ENCODE results near the gene EIF3A.

EIF3A gene

DNA sequence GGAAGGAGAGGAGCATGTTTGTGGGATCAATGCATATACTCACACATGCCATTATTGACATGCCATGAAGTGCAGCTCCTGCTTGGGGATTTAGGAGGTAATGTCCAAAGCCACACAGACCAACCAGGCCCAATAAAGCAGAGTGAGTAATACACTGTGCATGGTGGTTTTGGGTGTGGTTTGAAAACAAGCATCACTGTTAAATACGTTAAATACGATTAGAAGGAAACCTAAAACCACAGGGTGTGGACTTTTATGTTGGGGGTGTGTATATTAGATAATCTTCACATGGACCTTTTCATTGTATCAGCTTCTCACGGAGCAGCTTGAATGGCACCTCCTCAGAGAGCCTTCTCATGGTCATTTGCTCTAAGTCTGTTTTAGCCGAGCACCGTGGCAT lies 10.4 kb upstream of the EIF3A start:
- DNase-seq (ENCODE audit: low spot score) = no peak
- no peak for TF ChIP-seq CTCF (IDR thresholded peaks at IDR 0.05; ENCODE audit: extremely low read depth, missing control alignments)

DNA sequence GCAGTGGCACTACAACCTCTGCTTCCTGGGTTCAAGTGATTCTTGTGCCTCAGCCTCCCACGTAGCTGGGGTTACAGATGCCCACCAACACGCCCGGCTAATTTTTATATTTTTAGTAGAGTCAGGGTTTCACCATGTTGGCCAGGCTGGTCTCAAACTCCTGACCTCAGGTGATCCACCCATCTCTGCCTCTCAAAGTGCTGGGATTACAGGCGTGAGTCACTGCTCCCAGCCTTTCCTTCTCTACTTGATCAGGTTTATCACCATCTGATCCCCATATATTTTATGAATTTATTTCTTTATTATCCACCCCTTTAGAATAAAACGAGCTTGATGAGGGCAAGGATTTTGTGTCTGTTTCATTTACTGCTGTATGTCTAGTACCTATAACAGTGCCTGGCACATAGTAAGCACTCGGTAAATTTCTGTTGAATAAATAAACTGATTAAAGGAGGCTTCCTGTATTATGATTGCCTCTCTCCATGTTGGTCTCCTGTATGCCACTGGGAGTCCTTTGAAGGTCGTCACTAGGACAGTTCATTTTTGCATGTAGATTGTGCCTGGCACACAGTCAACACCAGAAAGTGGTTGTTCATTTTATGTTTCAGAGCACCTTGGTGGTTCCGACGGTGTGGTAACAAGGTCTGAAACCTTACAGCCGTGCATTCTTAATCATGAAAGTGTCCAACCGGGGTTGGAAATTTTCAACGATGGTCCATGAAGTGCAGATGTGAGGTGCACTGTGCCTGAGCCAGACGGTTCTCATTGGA lies 9.6 kb upstream of the EIF3A start:
- TF ChIP-seq CTCF (IDR thresholded peaks at IDR 0.05; ENCODE audit: extremely low read depth, missing control alignments) = no peak

DNA sequence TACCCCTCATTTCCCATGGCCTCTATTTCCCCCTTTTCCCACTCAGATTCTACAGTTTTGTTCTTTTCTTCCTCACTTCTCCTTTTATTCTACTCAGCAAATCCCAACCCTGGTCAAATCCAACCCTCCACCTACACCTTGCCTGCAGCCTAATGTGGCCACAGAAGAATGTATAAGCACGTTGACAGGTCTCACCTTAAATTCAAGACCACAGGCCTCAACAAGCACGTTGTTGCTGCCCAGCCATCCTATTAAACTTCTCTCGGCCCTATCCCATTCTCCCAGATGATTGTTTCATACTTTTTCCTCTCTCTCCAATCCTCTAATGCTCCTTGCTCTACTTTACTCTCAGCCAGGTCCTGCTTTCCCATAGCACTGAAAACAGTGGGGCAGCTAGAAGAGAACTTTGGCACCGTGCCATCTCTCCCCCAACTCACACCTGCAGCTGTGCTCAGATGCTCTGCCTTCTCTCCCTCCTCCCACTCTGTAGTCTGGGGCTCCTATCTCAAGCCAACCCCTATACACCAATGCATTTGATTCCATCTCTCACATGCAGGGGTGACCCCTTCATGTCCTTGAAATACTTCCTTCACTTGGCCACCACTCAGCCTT lies 6.8 kb upstream of the EIF3A start:
- DNase-seq (ENCODE audit: low spot score) = no peak

More for the DNA sequence above, 9.6 kb upstream of the EIF3A start:
- no peak for DNase-seq (ENCODE audit: low spot score)

GRCh38 chr10:119084896-119085295 lies 4.3 kb upstream of the EIF3A start:
- no peak for TF ChIP-seq CTCF (IDR thresholded peaks at IDR 0.05; ENCODE audit: extremely low read depth, missing control alignments)
- DNase-seq (ENCODE audit: low spot score) = no peak

More for the DNA sequence above, 6.8 kb upstream of the EIF3A start:
- no peak for TF ChIP-seq CTCF (IDR thresholded peaks at IDR 0.05; ENCODE audit: extremely low read depth, missing control alignments)

DNA sequence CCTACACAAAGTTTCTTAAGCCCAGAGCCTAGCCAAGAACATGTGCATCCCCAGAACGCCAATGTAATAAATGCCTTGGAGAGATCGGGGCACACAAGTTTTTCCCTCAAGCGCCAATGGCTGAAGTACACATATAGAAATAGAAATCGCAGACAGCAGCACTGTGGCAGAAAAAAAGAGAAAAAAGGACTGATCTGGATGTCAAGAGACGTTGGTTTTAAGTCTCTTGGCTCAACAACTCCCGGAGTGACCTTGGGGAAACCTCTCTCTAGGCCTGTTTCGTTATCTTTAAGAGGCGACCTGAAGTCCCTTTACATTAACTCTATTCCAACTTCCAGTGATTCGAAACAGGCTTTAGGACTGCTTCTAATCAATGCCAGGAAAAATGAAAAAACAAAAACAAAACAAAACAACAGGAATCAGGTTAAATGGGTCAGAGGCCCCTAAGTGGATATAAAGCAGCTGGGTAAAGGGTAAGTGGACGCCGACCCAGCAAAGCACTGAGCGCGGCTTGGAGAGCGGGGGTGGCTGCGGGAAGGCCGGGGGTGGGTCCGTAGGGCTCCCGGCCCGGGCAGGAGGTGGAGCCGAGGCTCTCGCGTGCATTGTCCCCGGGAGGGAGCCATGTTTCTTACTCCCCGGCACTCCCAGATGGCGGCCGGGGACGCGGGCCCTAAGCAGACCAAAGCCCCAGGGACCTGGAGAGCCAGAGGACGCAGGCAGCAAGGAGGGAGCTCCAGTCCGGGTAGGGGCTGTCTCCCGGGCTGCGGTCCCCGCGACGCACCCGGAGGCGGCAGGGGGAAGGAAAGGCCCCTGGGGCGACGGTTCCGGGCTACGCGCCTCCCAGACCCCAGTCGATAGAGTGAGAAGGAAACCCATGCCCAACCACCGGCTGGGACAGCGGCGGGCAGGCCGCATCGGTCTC lies 757 bp downstream of the EIF3A start:
- peak; percentile 89 for DNase-seq (ENCODE audit: low spot score)
- TF ChIP-seq CTCF (IDR thresholded peaks at IDR 0.05; ENCODE audit: extremely low read depth, missing control alignments) = no peak

DNA sequence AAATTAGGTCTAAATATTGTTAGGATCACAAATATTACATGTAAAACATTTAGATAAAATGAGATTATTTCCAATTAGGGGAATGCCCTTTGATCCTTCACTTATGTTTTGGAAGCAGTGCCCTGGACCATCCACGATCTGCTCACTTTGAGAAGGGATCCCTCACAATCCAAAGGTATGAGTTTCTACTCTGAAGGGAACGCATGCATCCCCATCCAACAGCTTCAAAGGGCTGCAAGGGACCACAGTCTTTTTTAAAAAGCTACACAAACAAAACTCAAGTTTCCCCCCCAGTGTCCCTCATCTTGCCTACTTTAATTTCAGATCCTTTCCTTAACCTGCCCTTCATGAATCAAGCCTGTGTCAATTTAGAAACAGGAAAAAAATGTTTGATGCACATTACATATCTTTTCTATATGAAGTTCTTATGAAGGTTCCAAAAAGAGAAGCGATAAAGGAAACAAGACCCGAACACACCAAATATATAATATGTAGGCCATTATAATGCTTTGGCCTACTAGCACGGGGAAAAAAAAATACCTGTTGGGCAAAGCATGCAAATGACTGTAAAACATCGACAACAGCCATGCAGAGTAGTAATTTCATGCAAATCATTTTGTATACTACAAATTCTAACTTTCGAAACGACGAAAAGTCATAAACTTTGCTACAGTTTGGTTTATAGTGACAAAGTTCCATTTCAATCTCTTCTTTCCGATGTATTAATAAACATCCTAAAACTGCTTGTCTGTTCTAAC lies 2.0 kb downstream of the EIF3A start:
- no peak for DNase-seq (ENCODE audit: low spot score)

More for the DNA sequence above, 2.0 kb downstream of the EIF3A start:
- no peak for TF ChIP-seq CTCF (IDR thresholded peaks at IDR 0.05; ENCODE audit: extremely low read depth, missing control alignments)

Measured in GM20000 (cell line).